Measurements from ENCODE around the gene TRIM4. TPM values are rescaled to one million over a fixed set of nuclear protein-coding genes. Genes with fewer than 3 reads are reported as not detected.

TRIM4 gene
- total and polyA plus RNA-seq, 2 experiments from 2014 or later: 5.5 to 13.7 TPM

GRCh38 chr7:99901581-99901980 lies 17.7 kb downstream of the TRIM4 start (continued):
- no peak for TF ChIP-seq CTCF (conservative IDR thresholded peaks at IDR 0.05; ENCODE audit: low read depth in 2 of 2)
- TF ChIP-seq ZNF114 (CRISPR knock-in tag; IDR thresholded peaks at IDR 0.05): no peak
- TF ChIP-seq ETS1 (IDR thresholded peaks at IDR 0.05): no peak
- TF ChIP-seq JUNB (IDR thresholded peaks at IDR 0.05; ENCODE audit: unreplicated experiment): no peak
- no peak for TF ChIP-seq STAT1 (IDR thresholded peaks at IDR 0.05; ENCODE audit: unreplicated experiment)
- TF ChIP-seq POLR2AphosphoS5 (IDR thresholded peaks at IDR 0.05; ENCODE audit: low read depth): no peak
- TF ChIP-seq EZH2phosphoT487 (IDR thresholded peaks at IDR 0.05; ENCODE audit: unreplicated experiment): no peak
- no peak for TF ChIP-seq ZNF331 (CRISPR knock-in tag; IDR thresholded peaks at IDR 0.05; ENCODE audit: low read depth)
- TF ChIP-seq REST (IDR thresholded peaks at IDR 0.05; ENCODE audit: unreplicated experiment): no peak
- TF ChIP-seq CREB1 (CRISPR knock-in tag; IDR thresholded peaks at IDR 0.05; ENCODE audit: low read depth): no peak

- no peaks in the 10 kb centered on the region for H3K27me3 ChIP-seq (ENCODE audit: insufficient read depth)
- H3K36me3 Mint-ChIP-seq (ENCODE audit: low read depth): peaks cover 18% of the 10 kb centered on the region; the same call in 2 of the 3 replicates
- H3K9me2 ChIP-seq (ENCODE audit: insufficient read depth): 0 out of 2 replicates have a peak, but pooled peaks cover 8% of the 10 kb centered on the region
- H3K4me1 ChIP-seq (ENCODE audit: insufficient read depth): no peaks in the 10 kb centered on the region
- H2AFZ ChIP-seq: no peak overlapping the region
- ATAC-seq: no peak
- H3K4me1 Mint-ChIP-seq: no peaks in the 10 kb centered on the region
- DNase-seq (ENCODE audit: low spot score): no peak
- no peak overlapping the region for H3K27ac ChIP-seq (ENCODE audit: low read depth)
- peaks cover 4% of the 10 kb centered on the region for H3K27me3 Mint-ChIP-seq (ENCODE audit: insufficient read depth, low read depth, poor library complexity)
- no peak overlapping the region for H3K4me3 Mint-ChIP-seq
- no peak overlapping the region for H3K4me2 ChIP-seq
- no peaks in the 10 kb centered on the region for H3F3A ChIP-seq (replicated peaks; ENCODE audit: low read depth)
- 0 out of 2 replicates have a peak, but pooled peaks cover 4% of the 10 kb centered on the region for H3K36me3 ChIP-seq (ENCODE audit: insufficient read depth)
- no peaks in the 10 kb centered on the region; the same call in 2 of the 3 replicates for H3K9me3 Mint-ChIP-seq
- no peak overlapping the region for H3K4me3 ChIP-seq
- H3K79me2 ChIP-seq (replicated peaks; ENCODE audit: insufficient read depth): no peaks in the 10 kb centered on the region
- H4K20me1 ChIP-seq (replicated peaks; ENCODE audit: insufficient read depth): no peaks in the 10 kb centered on the region
- H3K27ac Mint-ChIP-seq: no peak overlapping the region
- no peak for TF ChIP-seq STAT1 (IDR thresholded peaks at IDR 0.05; ENCODE audit: unreplicated experiment)
- no peak for TF ChIP-seq ZNF114 (CRISPR knock-in tag; IDR thresholded peaks at IDR 0.05)
- no peak for TF ChIP-seq NANOG (IDR thresholded peaks at IDR 0.05; ENCODE audit: borderline replicate concordance)
- no peak for TF ChIP-seq POLR2AphosphoS5 (IDR thresholded peaks at IDR 0.05; ENCODE audit: low read depth)
- TF ChIP-seq CTCF (conservative IDR thresholded peaks at IDR 0.05; ENCODE audit: low read depth in 2 of 2): no peak
Observed at GRCh38 chr7:99899830-99900519, 19.4 kb downstream of the TRIM4 start.
